Karpas-422 (cell line): ENCODE data around the gene ZNF518A. TPM values are rescaled to one million over a fixed set of nuclear protein-coding genes. Genes with fewer than 3 reads are reported as not detected.

ENCODE experiments used
- DNase-seq: peaks from one replicate; pipeline ENCODE4 v3.0.0-alpha.2; 2015
- H2AFZ ChIP-seq: fragments of 200-600 bp; sonication (generic); 2 replicates; pipeline ENCODE4 v1.6.1; 2014; ENCODE audit warnings: antibody characterized with exemption, low read length, mixed read lengths
- H3K27ac ChIP-seq: fragments of 200-600 bp; sonication (generic); 2 replicates; pipeline ENCODE4 v1.5.1; 2014; ENCODE audit warnings: mild to moderate bottlenecking, low read length, moderate library complexity
- H3K27me3 ChIP-seq: fragments of 200-600 bp; sonication (generic); 2 replicates; pipeline ENCODE4 v1.6.1; 2014; ENCODE audit warnings: low read length, mixed read lengths
- H3K36me3 ChIP-seq: fragments of 200-600 bp; sonication (generic); 2 replicates; pipeline ENCODE4 v1.6.1; 2014; ENCODE audit warnings: low read length, mixed read lengths; ENCODE audit not compliant: insufficient read depth
- H3K4me1 ChIP-seq: fragments of 200-600 bp; sonication (generic); 2 replicates; pipeline ENCODE4 v1.6.1; 2014; ENCODE audit warnings: mild to moderate bottlenecking, low read length, mixed read lengths
- H3K4me2 ChIP-seq: fragments of 200-600 bp; sonication (generic); 2 replicates; pipeline ENCODE4 v1.6.1; 2014; ENCODE audit warnings: low read length, low read depth, mild to moderate bottlenecking; ENCODE audit not compliant: poor library complexity, severe bottlenecking
- H3K4me3 ChIP-seq: fragments of 200-600 bp; sonication (generic); 2 replicates; pipeline ENCODE4 v1.5.1; 2014; ENCODE audit warnings: mild to moderate bottlenecking, antibody characterized with exemption, low read length, mixed read lengths
- H3K79me2 ChIP-seq: fragments of 200-600 bp; sonication (generic); 2 replicates; pipeline ENCODE4 v1.6.1; 2014; ENCODE audit warnings: mild to moderate bottlenecking, low read length, mixed read lengths
- H3K9ac ChIP-seq: fragments of 200-600 bp; sonication (generic); 2 replicates; pipeline ENCODE4 v1.6.0; 2014; ENCODE audit warnings: low read length
- H3K9me2 ChIP-seq: fragments of 200-600 bp; sonication (generic), shearing (Covaris generic); replicated peaks from 2 replicates; pipeline ENCODE4 v1.6.0; 2014; ENCODE audit warnings: mild to moderate bottlenecking, low read length, moderate library complexity; ENCODE audit not compliant: insufficient read depth
- H3K9me3 ChIP-seq: fragments of 300-700, 200-600 bp; sonication (generic); 2 replicates; pipeline ENCODE4 v1.6.1; 2014; ENCODE audit warnings: low read length, mixed read lengths
- H4K20me1 ChIP-seq: fragments of 200-600 bp; sonication (generic); 2 replicates; pipeline ENCODE4 v1.6.1; 2014; ENCODE audit warnings: mild to moderate bottlenecking, antibody characterized with exemption, low read length, low read depth; ENCODE audit not compliant: insufficient read depth
- total RNA-seq: library from RNA; depleted of rRNA; stranded (reverse); fragments of >200 nt; shearing (Covaris generic); gene quantifications from 2 replicates; pipeline ENCODE4 v1.2.3, GENCODE V29; 2014; ENCODE audit warnings: low replicate concordance; rRNA removed

The ZNF518A gene, protein sequence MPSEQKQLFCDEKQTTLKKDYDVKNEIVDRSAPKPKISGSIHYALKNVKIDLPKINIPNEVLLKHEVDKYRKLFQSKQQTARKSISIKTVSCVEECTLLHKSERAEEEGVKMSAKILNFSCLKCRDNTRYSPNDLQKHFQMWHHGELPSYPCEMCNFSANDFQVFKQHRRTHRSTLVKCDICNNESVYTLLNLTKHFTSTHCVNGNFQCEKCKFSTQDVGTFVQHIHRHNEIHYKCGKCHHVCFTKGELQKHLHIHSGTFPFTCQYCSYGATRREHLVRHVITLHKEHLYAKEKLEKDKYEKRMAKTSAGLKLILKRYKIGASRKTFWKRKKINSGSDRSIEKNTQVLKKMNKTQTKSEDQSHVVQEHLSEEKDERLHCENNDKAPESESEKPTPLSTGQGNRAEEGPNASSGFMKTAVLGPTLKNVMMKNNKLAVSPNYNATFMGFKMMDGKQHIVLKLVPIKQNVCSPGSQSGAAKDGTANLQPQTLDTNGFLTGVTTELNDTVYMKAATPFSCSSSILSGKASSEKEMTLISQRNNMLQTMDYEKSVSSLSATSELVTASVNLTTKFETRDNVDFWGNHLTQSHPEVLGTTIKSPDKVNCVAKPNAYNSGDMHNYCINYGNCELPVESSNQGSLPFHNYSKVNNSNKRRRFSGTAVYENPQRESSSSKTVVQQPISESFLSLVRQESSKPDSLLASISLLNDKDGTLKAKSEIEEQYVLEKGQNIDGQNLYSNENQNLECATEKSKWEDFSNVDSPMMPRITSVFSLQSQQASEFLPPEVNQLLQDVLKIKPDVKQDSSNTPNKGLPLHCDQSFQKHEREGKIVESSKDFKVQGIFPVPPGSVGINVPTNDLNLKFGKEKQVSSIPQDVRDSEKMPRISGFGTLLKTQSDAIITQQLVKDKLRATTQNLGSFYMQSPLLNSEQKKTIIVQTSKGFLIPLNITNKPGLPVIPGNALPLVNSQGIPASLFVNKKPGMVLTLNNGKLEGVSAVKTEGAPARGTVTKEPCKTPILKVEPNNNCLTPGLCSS (N-terminal part only)
- total RNA-seq = 8.8 and 17.0 TPM in 2 replicates

DNA sequence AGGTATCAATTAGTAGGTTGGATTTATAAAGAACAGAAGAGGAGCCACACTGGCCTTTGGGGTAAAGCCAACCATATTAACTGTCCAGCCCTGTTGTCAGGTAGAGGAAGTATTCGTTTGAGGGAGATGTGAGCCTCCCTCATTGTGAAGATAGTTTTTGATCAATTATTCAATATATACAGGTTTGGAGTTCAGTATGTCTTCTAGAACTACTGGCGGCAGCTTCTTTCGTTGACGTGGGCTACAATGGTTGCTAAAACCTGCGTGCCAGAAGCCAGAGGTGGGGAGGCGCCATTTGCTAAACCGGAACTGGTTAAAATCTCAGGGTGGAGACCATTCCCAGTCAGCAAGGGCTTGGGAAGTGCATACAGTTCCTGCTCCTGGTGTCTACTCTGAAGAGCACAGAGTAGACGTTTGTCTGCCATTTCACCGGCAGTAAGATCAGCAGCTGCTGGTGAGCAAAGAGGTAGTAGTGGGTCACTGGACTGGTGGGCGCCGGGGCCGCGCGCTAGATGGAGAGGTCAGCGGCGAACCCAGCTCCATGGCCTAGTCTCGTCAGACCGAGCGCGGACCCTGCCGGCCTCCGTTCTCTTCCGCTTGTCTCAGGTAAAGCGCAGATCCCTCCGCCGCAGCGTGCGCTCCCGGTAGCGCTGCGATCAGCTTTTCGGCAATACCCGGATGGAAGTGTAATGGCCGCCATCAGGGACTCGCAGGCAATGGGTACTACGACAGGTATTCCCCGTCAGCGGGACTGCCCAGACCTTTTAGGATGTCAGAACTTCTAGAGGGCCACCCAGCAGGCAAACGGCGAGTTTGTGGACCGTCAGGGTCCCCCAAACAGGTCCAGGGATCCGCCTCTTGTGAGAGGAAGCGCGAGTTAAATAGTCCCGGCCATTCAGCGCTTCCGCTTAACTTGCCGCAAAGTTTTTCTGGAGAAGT lies at the start of gene ZNF518A:
Gene ZNF518A (plus strand): TSS at position 911 of the 939 bp plus-strand sequence. CDS start 26,026 bp downstream, outside the sequence.
- H3K4me1 ChIP-seq = peaks cover 19% of the 10 kb centered on the region
- H3K79me2 ChIP-seq = peaks cover 26% of the 10 kb centered on the region
- H3K4me3 ChIP-seq = peak within 1 kb of the TSS; percentile 87
- no peaks in the 10 kb centered on the region for H4K20me1 ChIP-seq
- DNase-seq = peak; percentile 93
- no peaks in the 10 kb centered on the region for H3K9me2 ChIP-seq
- peak within 1 kb of the TSS; percentile 93 for H3K27ac ChIP-seq
- peak within 1 kb of the TSS; percentile 96 for H3K4me2 ChIP-seq
- no peaks in the 10 kb centered on the region for H3K27me3 ChIP-seq
- H3K36me3 ChIP-seq = peaks cover 5% of the 10 kb centered on the region; the same call in 1 of the 2 replicates
- peak within 1 kb of the TSS; percentile 91 for H3K9ac ChIP-seq
- H2AFZ ChIP-seq = peak within 1 kb of the TSS; percentile 67
- no peaks in the 10 kb centered on the region for H3K9me3 ChIP-seq

DNA sequence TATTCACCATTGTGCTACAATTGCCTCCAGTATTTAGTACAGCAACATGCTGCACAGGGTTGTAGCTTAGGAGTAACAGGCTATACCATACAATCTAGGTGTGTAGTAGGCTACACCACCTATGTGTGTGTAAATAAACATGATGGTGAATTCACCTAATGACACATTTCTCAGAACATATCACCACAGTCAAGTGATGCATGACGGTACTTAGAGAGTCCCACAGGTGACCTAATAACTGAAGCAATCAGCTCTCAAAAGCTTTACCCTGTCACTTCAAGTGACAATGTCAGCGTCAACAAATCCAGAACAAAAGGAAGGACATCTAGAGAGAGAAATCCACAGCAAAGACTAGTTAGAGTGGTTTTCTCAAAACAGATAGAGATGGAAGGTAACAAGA lies 47.9 kb upstream of the ZNF518A start:
- Histone ChIP-seq H3K4me1 (peaks cover 6% of the 10 kb centered on the region), H3K4me2 (no peak overlapping the region), H2AFZ (no peak overlapping the region), H3K9me2 (no peaks in the 10 kb centered on the region), H3K27ac (no peak overlapping the region), H3K36me3 (no peaks in the 10 kb centered on the region), H3K27me3 (no peaks in the 10 kb centered on the region), H4K20me1 (no peaks in the 10 kb centered on the region), H3K79me2 (no peaks in the 10 kb centered on the region), H3K9ac (no peak overlapping the region), H3K9me3 (no peaks in the 10 kb centered on the region), H3K4me3 (no peak overlapping the region)
- no peak for DNase-seq

DNA sequence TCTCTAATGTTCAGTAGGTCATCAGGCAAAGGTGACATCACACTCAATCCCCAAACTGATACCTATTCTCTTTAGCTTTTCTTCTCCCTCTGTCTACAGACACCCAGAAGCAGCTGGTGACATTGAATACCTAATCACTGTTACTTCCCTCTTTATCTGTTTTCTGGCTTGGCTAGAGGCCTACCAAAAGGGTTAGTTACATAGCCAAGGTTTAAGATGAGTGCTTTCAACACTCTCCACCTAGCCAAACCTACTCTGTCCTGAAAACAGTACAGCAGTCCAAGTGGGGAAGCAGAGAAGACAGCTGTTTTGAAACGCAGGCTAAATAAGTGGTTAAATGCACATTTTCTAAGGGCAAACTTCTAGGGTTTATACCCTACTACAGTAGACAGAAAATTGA lies 47.3 kb upstream of the ZNF518A start:
- H3K4me3 ChIP-seq = no peak overlapping the region
- H3K9ac ChIP-seq = no peak overlapping the region
- no peaks in the 10 kb centered on the region for H3K9me3 ChIP-seq
- no peak overlapping the region for H3K27ac ChIP-seq
- no peak overlapping the region for H3K4me2 ChIP-seq
- H3K4me1 ChIP-seq = peaks cover 6% of the 10 kb centered on the region
- no peaks in the 10 kb centered on the region for H3K9me2 ChIP-seq
- H3K36me3 ChIP-seq = no peaks in the 10 kb centered on the region
- H3K79me2 ChIP-seq = no peaks in the 10 kb centered on the region
- no peak overlapping the region for H2AFZ ChIP-seq
- H4K20me1 ChIP-seq = no peaks in the 10 kb centered on the region
- H3K27me3 ChIP-seq = no peaks in the 10 kb centered on the region
- DNase-seq = no peak

DNA sequence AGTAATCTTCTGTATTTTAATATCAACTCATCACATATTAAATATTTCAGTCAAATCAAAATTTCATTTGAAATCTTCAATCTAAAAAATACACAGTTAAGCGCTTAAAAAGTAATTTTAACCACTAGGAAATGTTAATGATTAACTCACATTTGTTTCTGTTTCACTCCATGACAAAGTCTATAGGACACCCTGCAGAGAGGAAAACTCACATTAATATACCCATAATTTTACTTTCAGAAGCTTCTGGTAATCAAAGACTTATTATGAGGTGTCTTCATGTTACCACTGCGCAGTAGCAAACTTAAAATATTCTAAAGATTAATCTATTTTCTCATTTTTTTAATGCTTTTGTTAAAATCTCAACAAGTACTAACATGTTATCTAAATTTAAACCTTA lies 41.0 kb upstream of the ZNF518A start:
- Histone ChIP-seq H3K4me1 (peaks cover 13% of the 10 kb centered on the region), H3K27me3 (no peaks in the 10 kb centered on the region), H3K9me2 (no peaks in the 10 kb centered on the region), H3K9ac (peak overlapping the region; percentile 95), H3K79me2 (peaks cover 3% of the 10 kb centered on the region; the same call in 1 of the 2 replicates), H3K36me3 (no peaks in the 10 kb centered on the region), H3K27ac (peak overlapping the region; percentile 88), H3K4me3 (peak overlapping the region; percentile 83), H3K4me2 (peak overlapping the region; percentile 86), H2AFZ (no peak overlapping the region), H3K9me3 (no peaks in the 10 kb centered on the region), H4K20me1 (no peaks in the 10 kb centered on the region)
- no peak for DNase-seq

DNA sequence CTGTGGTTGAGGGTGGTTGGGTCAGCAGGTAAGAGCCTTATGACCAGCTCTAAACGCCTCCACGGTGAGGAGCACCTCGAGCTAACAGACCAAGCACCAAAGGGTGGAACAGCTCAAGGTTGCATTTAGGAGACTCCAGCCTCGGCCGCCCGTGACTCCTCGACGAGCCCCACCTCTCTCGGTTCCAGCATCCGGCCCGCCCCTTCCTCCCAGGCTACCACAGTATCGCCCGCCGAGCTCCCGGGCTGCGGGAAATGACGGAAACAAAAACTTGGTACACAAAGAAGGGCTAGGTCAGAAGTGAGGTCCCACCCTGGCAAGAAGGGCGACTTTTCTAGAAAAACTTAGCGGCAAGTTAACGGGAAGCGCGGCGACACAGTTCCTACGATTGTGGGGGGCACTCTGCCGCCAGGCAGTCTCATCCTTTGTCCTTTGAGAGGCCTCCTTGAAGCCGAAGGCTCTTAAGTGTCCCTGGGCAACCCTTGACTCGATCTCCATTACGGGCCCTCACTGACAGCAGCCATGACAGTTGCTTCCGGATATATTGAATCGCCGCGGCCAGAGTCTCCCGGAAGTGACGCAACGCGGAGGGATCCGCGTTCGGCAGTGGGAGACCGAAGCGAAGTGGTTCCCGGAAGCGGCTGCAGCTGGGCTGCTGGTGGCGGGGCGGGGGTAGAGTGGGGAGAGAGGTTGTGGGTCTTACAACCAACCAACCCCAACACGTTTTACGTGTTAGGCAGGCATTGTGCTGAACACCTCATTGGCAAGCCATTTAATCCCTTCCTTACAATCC lies 40.2 kb upstream of the ZNF518A start:
- Histone ChIP-seq H3K4me2 (peak overlapping the region; percentile 86), H3K9ac (peak overlapping the region; percentile 95), H4K20me1 (no peaks in the 10 kb centered on the region), H3K79me2 (peaks cover 3% of the 10 kb centered on the region; the same call in 1 of the 2 replicates), H3K4me3 (peak overlapping the region; percentile 83), H3K27me3 (no peaks in the 10 kb centered on the region), H3K4me1 (peaks cover 13% of the 10 kb centered on the region), H3K9me2 (no peaks in the 10 kb centered on the region), H3K36me3 (no peaks in the 10 kb centered on the region), H3K27ac (peak overlapping the region; percentile 88), H2AFZ (peak overlapping the region; percentile 38; the same call in 1 of the 2 replicates), H3K9me3 (no peaks in the 10 kb centered on the region)
- peak; percentile 94 for DNase-seq

DNA sequence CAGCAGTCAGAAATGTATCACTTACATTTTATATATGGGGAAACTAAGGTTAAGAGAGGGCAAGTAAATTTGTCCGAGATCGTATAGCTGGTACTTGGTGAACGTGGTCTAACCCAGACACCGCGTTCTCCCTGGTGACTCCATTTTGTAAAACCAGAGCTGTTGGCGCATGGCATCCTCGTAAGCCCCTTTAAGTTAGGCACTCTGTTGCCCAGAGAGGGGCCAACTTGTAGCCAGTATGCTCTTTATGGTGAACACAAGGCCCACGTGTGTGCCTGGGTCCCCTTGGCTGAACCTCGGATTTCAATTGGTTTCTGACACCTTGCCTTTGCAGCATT lies 39.7 kb upstream of the ZNF518A start:
- Histone ChIP-seq H3K27me3 (no peaks in the 10 kb centered on the region), H3K4me1 (peaks cover 13% of the 10 kb centered on the region), H3K4me2 (peak overlapping the region; percentile 86), H3K9me2 (no peaks in the 10 kb centered on the region), H3K4me3 (peak overlapping the region; percentile 83), H3K27ac (peak overlapping the region; percentile 88), H2AFZ (peak overlapping the region; percentile 38; the same call in 1 of the 2 replicates), H4K20me1 (no peaks in the 10 kb centered on the region), H3K79me2 (peaks cover 3% of the 10 kb centered on the region; the same call in 1 of the 2 replicates), H3K36me3 (no peaks in the 10 kb centered on the region), H3K9ac (peak overlapping the region; percentile 95), H3K9me3 (no peaks in the 10 kb centered on the region)
- DNase-seq = peak; percentile 43
